Left ventricle myocardium superior (tissue), 1 donor: ENCODE measurements around the gene HTATSF1. TPM values are rescaled to one million over a fixed set of nuclear protein-coding genes. Genes with fewer than 3 reads are reported as not detected.

Experiments
- ATAC-seq: fragments of 200-7000 bp; cut with Tn5 transposase; one replicate; pipeline ENCODE4 v1.9.1; 2020; ENCODE audit warnings: mild to moderate bottlenecking, moderate library complexity
- DNase-seq: peaks from one replicate; pipeline ENCODE4 v3.0.0-alpha.2; 2020
- intact Hi-C: fragments of 100-400 bp; cut with micrococcal nuclease; formaldehyde crosslinking; loops from one replicate; pipeline ENCODE4 v1.11.0; 2022
- long read RNA-seq: library from polyadenylated mRNA; unstranded; transcript quantifications from one replicate; pipeline ENCODE4 v2.0.0, GENCODE V29; 2021
- total RNA-seq: library from RNA; stranded (reverse); fragmentation: NEBNext Ultra II Directional; extraction: Animal tissue kit (Norgen Biotek cat#: 25700); gene quantifications from one replicate; pipeline ENCODE4 v1.2.1, GENCODE V29; 2021
- donor health status: DM: no; HTN: yes; CAD: no; lungs with severe emphysema.

Gene HTATSF1, protein sequence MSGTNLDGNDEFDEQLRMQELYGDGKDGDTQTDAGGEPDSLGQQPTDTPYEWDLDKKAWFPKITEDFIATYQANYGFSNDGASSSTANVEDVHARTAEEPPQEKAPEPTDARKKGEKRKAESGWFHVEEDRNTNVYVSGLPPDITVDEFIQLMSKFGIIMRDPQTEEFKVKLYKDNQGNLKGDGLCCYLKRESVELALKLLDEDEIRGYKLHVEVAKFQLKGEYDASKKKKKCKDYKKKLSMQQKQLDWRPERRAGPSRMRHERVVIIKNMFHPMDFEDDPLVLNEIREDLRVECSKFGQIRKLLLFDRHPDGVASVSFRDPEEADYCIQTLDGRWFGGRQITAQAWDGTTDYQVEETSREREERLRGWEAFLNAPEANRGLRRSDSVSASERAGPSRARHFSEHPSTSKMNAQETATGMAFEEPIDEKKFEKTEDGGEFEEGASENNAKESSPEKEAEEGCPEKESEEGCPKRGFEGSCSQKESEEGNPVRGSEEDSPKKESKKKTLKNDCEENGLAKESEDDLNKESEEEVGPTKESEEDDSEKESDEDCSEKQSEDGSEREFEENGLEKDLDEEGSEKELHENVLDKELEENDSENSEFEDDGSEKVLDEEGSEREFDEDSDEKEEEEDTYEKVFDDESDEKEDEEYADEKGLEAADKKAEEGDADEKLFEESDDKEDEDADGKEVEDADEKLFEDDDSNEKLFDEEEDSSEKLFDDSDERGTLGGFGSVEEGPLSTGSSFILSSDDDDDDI
- total RNA-seq: 58.7 TPM
- long read RNA-seq, transcript HTATSF1-204 (10 exons, 3,019 nt): minor isoform, 86 of 266 reads
- long read RNA-seq, transcript HTATSF1-201 (9 exons, 2,775 nt): major isoform, 137 of 266 reads
- long read RNA-seq, partial matches to known transcripts: 15 of 266 reads
- long read RNA-seq, other reads (novel, unspliced or antisense): 26 of 266 reads

- DNase-seq: peak; percentile 35
- intact Hi-C loops: no loop called here
- ATAC-seq: peak; percentile 5
Measured at GRCh38 chrX:136497556-136498052, at the start of gene HTATSF1. HTATSF1 (plus strand) TSS chrX:136497592; CDS start chrX:136497685, 93 bp downstream.

- ATAC-seq (no peak), DNase-seq (no peak)
- intact Hi-C loops: no loop called here
Measured at GRCh38 chrX:136447968-136448367, 49.4 kb upstream of the HTATSF1 start.

GRCh38 chrX:136450050-136450830 lies 47.2 kb upstream of the HTATSF1 start:
- ATAC-seq (no peak), DNase-seq (no peak)
- intact Hi-C loops: no loop called here

DNA sequence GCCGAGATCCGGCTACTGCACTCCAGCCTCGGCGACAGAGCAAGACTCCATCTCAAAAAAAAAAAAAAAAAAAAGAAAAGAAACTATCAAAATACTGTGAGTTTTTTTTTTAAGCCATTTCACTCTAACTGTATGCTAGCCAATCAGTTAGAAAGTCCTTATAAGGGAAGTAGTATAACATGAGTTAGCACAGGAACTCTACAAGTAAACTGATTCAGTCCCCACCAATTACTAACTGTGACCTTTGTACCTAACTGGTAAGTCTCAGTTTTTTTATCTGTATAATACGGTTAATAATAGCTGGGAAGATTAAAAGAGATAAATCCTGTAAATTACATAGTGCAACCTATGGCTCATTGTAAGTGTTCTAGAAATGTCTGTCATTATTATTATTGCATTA lies 44.8 kb upstream of the HTATSF1 start:
- intact Hi-C loops: no loop called here
- DNase-seq: no peak

GRCh38 chrX:136453114-136453513 lies 44.3 kb upstream of the HTATSF1 start:
- ATAC-seq (no peak), DNase-seq (no peak)
- intact Hi-C loops: no loop called here

More for the DNA sequence above, 44.8 kb upstream of the HTATSF1 start:
- ATAC-seq: no peak

GRCh38 chrX:136453771-136454170 lies 43.6 kb upstream of the HTATSF1 start:
- DNase-seq (no peak), ATAC-seq (no peak)
- intact Hi-C loops: no loop called here

GRCh38 chrX:136456133-136456532 lies 41.3 kb upstream of the HTATSF1 start:
- intact Hi-C loops: no loop called here
- ATAC-seq (no peak), DNase-seq (no peak)

- DNase-seq (no peak), ATAC-seq (peak; percentile 52)
- intact Hi-C loops: no loop called here
Measured at GRCh38 chrX:136457303-136457917, 40.0 kb upstream of the HTATSF1 start.

- ATAC-seq (no peak), DNase-seq (no peak)
- intact Hi-C loops: no loop called here
Measured at GRCh38 chrX:136464589-136464988, 32.8 kb upstream of the HTATSF1 start.

DNA sequence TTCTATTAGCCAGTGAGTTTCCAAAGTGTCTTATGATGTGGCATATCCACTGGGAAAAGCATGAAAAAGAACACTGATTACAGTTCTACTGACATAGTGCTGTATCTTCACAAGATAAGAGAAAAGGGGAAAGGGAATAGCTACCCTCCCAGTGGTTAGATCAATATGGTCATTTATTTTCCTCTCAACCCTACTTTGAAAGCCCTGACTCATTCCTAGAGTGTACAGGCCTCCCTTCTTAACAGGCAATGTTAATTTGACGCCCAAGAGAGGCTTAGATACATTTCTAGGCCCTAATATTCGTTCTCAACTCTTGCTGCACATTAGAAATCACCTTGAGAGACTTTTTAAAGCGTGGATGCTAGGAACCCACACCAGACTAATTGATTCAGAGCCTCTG lies 30.1 kb upstream of the HTATSF1 start:
- intact Hi-C loops: no loop called here
- no peak for DNase-seq
- no peak for ATAC-seq

DNA sequence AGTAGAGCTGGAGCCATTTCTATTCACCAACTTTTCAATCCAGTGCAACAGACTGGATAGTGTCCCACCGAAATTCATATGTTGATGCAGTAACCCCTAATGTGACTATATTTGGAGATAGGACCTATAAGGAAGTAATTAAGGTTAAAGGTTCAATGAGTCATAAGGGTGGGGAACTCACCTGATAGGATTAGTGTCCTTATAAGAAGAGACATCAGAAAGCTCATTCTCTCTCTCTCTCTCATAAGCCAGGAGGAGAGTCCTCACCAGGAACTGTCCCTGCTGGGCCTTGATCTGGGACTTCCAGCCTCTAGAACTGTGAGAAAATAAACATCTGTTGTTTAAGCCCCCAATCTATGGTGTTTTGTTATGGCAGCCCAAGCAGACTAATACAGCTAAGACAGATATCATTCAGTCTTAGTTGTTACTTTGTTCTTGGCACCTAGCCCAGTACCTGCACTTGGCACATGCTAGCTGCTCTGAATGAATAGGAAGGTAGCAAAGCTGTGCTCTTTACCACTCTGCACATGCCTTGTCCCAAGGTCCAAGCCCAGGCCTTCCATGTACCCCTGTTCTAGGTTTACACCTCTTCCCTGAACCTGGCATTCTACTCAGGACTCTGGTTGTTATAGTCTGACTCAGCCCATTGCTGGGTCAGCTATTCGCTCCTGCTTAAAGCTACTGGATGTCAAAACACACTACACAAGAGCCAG lies 28.8 kb upstream of the HTATSF1 start:
- ATAC-seq (no peak), DNase-seq (no peak)
- intact Hi-C loops: no loop called here

DNA sequence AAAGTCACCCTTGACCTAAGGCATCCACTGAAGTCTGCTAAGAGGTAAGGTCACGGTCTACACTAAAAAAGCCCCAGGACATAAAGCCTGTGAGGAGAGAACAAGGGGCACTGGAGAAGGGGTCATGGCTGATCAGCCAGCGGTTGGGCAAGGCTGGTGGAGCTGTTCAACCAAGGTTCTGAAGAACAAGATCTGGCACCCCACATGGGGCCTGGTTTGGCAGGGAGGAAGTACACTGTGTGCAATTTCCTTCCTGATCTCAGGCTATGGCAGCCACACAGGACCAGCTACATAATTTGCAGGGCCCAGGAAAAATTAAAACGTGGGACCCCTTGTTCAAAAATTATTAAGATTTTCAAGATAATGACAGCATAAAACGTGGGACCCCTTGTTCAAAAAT lies 23.7 kb upstream of the HTATSF1 start:
- intact Hi-C loops: no loop called here
- ATAC-seq: no peak

GRCh38 chrX:136475236-136475635 lies 22.2 kb upstream of the HTATSF1 start:
- no peak for DNase-seq
- intact Hi-C loops: no loop called here

More for the DNA sequence above, 23.7 kb upstream of the HTATSF1 start:
- no peak for DNase-seq

DNA sequence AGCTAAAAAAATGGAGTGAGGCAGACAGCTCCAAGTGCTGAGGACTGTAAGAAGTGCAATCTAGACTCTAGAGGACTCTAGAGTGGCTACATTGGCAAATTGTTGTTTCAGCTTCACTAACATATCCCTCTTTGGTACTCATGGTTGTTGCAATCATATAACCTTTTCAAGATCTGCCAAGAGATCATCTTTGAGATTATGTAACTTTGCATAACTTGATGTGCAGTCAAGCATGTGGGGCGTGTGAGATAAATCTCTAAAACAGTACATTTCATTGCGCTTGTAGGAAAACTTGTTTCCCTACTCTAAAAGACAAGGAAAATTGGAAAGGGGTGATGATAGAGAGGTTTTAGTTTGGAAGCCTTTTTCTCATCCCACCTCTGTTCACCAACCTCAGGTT lies 20.9 kb upstream of the HTATSF1 start:
- no peak for DNase-seq
- intact Hi-C loops: no loop called here
- no peak for ATAC-seq

More at GRCh38 chrX:136475236-136475635, 22.2 kb upstream of the HTATSF1 start:
- no peak for ATAC-seq

DNA sequence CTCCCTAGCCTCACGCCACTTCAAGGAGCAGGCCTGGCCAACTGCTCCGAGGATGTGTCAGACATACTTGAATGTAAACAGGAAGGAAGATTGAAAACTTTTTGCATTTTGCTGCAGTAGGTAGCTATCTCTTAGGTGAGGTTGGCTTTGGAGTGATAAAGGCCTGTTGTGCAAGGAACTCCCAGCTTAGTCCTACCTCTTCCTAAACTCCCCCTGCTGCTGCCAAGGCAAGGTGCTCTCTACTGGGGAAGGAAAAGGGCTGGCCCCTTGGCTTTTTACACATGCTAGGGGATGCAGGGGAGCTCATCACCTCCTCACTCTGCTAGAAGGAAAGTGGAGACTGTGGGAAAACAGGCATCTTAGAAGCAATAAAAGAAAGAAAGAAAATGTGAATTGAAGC lies 20.4 kb upstream of the HTATSF1 start:
- intact Hi-C loops: no loop called here
- ATAC-seq: no peak
- DNase-seq: no peak

DNA sequence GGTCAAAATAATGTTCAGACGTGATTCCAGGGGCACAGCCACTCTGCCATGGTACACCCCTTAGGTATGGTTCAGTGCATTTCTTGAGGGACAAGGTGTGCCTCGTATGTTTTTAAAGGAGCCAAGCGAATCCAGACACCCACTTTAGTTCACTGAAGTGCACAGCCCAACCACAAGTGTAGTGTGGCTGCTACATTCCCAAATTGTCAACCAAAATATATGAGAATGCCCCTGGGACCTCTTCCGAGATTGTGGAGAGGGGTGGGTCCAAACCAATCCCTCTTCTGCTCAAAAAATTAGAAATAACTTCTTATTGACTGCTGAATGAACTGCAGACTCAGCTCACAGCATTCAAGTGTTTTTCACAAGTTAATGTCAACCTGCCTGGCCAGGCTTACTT lies 17.0 kb upstream of the HTATSF1 start:
- intact Hi-C loops: no loop called here
- DNase-seq: no peak
- peak; percentile 23 for ATAC-seq

- ATAC-seq (no peak), DNase-seq (no peak)
- intact Hi-C loops: no loop called here
Measured at GRCh38 chrX:136487647-136488046, 9.7 kb upstream of the HTATSF1 start, which contains the start of gene BRS3. BRS3 (plus strand) TSS chrX:136487947; CDS start chrX:136488115, 168 bp downstream.

DNA sequence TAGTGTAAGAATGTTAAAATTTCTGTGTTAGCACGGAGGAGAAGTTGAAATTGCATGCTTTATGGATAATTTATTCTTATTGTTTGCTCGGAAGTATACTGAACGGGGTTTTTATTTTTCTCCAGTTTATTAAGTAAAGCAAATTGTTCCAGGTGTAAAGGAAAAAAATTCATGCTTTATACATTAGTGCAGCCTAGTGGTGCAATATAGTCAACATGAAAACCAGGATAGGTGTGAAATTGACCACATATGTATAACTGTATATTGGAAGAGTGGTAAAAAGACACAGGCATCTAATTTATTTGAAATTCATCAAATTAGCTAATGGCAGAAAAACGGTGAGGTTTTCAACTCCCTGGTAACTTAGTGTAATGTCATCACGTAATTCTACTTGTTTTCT lies 8.7 kb upstream of the HTATSF1 start:
- ATAC-seq: no peak
- intact Hi-C loops: no loop called here

More for the DNA sequence above, 8.7 kb upstream of the HTATSF1 start:
- no peak for DNase-seq
